GM12872 (cell line): ENCODE data around the gene GTF2H1.

Source experiments
- TF ChIP-seq, protein P1 (sequence below): IDR thresholded peaks from 3 replicates; pipeline ENCODE4 v1.5.1; 2011; ENCODE audit warnings: low read depth, mild to moderate bottlenecking, low read length, moderate library complexity; ENCODE audit not compliant: insufficient read depth

Gene GTF2H1

DNA sequence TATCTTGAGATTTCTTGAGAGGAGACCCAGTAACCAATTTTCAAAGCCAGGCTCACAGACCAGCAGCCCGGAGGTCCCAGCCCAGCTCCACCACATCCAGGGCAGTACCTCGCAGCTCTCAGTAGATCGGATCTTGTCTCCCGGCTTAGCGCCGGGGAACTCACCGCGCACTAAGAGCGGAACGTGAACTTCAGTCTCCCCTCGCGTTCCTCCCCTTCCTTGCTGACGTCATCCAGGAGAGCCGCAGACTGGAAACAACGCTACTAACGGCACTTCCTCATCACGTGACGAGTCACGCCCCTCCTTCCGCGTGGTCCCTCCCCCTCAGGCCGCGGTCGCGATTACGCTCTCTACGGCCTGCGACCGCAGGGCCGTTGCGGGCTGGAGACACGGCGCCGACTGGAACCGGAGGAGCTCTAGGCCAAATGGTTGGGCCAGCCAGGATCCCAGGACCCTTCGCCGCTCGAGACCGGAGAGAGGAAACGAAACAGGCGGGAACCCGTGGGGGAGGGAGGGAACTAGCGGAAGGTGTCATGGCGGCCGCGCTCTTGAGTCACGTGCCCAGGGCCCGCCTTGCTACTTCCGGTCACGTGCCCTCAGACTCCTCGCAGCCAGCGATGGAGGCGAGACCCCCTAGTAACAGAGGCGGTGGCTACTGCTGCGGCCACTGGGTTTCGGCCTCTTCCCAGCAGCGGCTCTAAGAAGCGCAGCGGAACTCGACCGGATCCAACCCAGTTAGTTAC lies at the start of gene GTF2H1, which contains the start of gene HPS5:
TSS of gene GTF2H1 (plus strand) at position 599 of the 743 bp plus-strand sequence. CDS start 10,508 bp downstream, outside the sequence.
TSS of gene HPS5 (minus strand) at position 172 of the 743 bp plus-strand sequence. CDS start 4,282 bp downstream, outside the sequence.
- TF ChIP-seq, protein P1, sequence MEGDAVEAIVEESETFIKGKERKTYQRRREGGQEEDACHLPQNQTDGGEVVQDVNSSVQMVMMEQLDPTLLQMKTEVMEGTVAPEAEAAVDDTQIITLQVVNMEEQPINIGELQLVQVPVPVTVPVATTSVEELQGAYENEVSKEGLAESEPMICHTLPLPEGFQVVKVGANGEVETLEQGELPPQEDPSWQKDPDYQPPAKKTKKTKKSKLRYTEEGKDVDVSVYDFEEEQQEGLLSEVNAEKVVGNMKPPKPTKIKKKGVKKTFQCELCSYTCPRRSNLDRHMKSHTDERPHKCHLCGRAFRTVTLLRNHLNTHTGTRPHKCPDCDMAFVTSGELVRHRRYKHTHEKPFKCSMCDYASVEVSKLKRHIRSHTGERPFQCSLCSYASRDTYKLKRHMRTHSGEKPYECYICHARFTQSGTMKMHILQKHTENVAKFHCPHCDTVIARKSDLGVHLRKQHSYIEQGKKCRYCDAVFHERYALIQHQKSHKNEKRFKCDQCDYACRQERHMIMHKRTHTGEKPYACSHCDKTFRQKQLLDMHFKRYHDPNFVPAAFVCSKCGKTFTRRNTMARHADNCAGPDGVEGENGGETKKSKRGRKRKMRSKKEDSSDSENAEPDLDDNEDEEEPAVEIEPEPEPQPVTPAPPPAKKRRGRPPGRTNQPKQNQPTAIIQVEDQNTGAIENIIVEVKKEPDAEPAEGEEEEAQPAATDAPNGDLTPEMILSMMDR, result no peak

DNA sequence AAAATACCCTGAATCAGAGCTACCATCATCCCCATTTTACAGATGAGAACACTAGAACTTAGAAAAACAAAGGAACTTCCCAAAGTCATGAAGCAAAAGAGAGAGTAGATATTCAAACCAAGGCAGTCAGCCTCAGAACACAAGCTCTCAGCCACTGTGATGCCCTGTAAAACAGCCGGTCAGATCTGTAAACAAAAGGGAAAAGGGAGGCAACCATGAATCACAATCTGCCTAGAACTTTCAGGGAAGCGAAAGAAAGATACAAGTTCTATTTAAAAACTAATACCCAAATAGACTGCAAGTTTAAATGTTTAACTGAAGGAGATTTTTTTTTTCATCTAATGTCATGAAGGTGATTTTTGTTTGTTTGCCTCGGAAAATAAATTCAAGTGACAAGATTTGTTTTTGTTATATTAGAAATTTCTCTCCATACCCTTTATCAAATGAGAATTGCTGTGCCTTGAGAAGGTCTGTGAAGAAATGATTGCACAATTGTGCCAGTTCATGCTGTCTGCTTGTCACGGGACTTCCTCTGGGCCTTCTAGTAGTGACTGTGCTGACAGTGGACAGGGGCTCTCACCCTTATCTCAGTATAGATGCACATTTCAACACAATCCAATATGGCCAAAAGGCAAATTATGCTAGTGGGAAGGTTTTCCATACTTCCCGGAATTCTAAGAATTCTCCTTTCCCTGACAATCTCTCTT lies 44.6 kb upstream of the GTF2H1 start:
- TF ChIP-seq, protein P1, result no peak

DNA sequence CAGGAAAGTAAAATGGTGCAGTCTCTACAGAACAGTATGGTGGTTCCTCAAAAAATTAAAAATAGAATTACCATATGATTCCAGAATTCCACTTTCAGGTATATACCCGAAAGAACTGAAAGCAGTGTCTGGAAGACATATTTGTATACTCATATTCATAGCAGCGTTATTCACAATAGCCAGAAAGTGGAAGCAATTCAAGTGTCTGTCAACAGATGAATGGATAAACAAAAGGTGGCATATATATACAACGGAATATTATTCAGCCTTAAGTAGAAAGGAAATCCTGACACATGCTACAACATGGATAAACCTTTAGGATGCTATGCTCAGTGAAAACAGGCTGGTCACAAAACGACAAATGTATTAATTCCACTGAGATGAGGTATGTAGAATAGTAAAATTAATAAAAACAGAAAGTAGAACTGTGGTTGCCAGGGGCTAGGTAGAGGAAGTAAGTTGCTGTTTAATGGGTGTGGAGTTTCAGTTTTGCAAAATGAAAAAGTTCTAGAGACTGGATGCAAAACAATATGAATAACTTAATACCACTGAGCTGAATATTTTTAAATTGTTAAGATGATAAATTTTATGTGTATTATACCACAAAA lies 41.8 kb upstream of the GTF2H1 start:
- TF ChIP-seq, protein P1, result no peak

DNA sequence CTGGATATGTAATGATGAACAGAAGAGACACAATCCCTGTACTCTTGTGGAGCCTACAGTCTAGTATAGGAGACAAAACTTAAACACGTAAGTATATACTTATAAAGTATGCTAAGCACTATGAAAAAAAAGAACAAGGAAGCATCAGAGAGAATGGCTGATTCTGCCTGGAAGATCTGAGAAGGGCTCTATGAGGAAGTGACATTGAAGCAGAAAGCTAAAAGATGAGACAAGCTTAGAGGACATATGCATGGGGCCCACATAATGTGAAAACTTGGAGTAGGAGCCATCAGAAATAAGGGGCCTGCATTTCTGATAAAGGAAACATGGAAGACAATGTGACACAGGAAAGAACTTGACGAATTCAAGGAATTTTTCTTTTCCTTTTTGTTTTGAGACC lies 39.7 kb upstream of the GTF2H1 start:
- TF ChIP-seq, protein P1, result no peak

DNA sequence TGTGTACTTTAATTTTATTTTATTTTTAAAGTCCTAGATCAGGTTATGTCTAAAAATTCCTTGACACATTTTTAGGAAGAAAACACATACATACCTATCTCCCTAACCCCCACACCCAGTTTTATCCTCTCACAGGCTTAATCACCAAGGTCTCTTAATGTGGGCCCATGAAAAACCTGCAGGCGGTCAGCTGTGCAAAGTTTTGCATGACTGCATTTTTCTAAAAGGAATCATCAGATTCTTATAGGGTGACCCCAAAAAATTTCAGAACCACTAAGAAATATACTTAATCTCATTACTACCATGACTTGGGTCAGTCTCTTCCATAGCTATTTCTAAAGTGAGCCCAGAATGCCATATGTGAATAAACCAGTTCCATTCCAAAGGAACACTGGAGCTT lies 36.5 kb upstream of the GTF2H1 start:
- TF ChIP-seq, protein P1, result no peak

DNA sequence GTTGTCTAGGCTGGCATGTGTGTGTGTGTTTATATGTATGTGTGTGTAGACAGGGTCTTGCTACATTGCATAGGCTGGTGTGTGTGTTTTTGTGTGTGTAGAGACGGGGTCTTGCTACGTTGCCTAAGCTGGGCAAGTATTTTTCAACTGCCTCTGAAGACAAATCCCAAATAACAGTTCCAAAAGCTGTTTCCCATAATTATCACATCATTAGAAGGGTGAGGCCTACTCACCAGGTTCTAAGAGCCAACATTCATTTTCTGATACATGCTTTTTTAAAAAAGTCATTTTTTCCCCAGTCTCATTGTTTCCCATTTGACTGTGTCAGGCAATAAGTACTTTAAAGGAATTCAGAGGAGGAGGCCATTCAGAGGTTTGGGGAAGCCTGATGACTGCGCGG lies 33.5 kb upstream of the GTF2H1 start:
- TF ChIP-seq, protein P1, result no peak

DNA sequence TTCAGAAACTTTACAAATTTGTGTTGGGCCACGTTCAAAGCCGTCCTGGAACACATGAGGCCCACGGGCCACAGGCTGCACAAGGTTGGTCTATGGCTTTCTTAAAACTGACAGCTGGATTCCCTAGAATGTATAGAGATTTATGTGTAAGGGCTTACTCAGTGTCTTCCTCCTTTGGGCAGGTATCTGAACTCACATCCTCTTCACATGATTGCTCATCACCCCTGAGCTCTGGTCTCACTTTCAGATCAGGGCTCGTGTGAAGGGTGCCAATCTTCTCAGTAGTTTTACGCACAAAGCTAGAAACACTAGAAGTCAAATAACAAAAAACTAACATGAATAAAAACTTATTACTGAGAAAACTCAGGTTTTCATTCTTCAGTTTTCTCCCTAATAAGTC lies 27.5 kb upstream of the GTF2H1 start:
- TF ChIP-seq, protein P1, result no peak
